Epithelial cell of esophagus (primary cell): Measurements from ENCODE around the gene SNCAIP.

ENCODE experiments used
- DNase-seq: peaks from one replicate; pipeline ENCODE4 v3.0.0; 2010; ENCODE audit warnings: low read depth
- H3K4me3 ChIP-seq: 2 replicates; pipeline ENCODE4 v1.5.1; 2011; ENCODE audit warnings: mild to moderate bottlenecking, low read length, control low read depth
- TF ChIP-seq, protein P1 (sequence below): IDR thresholded peaks from 2 replicates; pipeline ENCODE4 v1.5.1; 2011; ENCODE audit warnings: low read depth, mild to moderate bottlenecking, low read length, control low read depth, inconsistent platforms; ENCODE audit not compliant: insufficient read depth; ENCODE audit errors: missing control alignments

The SNCAIP gene

DNA sequence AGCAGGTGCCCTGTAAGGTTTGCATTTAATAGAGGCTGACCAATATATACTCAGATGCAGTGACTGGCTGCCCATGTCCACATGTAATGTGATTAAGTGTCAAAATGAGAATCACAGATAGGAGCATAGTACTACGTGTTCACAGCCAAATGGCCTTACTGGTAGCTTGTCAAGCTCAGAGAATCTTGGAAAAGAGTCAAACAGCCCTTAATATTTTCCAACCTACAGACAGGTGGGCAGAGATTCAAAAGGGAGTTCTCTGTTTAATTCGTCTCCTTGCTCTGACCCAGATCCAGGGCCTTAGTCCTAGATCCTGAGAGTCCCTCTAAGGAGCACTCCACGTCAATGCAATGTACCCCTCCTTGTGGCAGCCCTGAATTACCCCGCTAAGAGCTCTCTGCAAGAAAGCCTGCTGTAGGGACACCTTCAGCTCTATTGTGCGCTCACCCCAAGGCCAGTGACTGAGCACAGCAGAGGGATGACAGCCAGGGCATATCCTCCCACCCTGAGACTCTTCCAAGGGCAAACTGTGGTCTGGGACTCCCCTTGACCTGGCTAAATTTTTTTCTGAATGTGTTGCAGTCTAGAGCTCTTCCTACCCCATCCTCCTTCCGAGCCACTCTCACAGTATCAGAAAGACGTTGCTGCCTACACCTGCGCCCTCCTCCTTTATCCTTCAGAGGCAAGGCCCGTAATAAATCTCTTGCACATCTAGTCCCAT lies 159.2 kb downstream of the SNCAIP start:
- TF ChIP-seq, protein P1, sequence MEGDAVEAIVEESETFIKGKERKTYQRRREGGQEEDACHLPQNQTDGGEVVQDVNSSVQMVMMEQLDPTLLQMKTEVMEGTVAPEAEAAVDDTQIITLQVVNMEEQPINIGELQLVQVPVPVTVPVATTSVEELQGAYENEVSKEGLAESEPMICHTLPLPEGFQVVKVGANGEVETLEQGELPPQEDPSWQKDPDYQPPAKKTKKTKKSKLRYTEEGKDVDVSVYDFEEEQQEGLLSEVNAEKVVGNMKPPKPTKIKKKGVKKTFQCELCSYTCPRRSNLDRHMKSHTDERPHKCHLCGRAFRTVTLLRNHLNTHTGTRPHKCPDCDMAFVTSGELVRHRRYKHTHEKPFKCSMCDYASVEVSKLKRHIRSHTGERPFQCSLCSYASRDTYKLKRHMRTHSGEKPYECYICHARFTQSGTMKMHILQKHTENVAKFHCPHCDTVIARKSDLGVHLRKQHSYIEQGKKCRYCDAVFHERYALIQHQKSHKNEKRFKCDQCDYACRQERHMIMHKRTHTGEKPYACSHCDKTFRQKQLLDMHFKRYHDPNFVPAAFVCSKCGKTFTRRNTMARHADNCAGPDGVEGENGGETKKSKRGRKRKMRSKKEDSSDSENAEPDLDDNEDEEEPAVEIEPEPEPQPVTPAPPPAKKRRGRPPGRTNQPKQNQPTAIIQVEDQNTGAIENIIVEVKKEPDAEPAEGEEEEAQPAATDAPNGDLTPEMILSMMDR: no peak
- no peak for DNase-seq
- no peak overlapping the region for H3K4me3 ChIP-seq

DNA sequence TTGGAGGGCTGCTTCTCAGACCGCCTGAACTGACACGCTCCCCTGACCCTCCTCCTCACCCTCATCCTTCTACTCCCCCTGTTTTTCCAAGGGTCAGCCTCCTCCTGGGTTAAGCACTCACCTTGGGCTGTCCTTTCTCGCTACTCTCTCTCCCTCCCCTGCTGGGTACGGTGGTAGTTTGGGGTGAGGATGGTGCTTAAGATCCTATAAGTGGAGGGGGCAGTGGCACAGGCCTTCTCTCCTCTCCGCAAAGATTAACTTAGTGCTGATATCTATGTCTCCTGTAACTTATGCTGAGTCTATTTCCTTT lies 159.7 kb downstream of the SNCAIP start:
- TF ChIP-seq, protein P1: no peak
- no peak overlapping the region for H3K4me3 ChIP-seq
- no peak for DNase-seq

DNA sequence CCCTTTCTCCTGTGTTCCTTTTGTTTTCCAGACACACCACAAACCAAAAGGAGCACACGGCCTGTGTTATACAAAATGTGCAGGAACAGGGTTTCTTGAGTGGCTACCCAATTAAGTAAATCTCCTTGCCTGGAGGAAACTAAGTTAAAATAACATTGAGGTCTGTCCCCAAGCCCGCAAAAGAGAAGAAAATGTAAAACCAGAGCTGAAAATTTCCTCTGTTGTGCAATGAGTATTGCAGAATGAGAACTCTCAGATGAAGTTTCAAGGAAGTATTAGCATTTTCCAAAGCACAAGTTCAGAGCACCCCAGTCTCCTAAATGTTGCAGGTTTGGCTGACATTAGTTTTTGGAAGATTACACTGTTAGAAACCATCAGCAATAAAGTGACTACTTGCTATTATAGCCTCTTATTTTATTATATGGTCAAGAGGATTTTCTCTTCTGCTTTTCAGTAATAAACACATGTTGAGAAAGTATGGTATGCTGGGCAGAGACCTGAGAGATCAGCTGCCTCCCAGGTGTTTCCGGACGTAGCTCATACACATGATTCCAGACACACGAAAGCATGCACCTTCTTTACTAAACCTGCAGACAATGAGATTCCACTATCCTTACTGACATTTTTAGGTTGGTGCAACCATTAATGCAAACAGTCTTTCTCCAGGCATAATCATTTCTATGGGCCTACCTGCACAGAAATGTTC lies 161.3 kb downstream of the SNCAIP start:
- TF ChIP-seq, protein P1: no peak
- no peak overlapping the region for H3K4me3 ChIP-seq
- DNase-seq: no peak

DNA sequence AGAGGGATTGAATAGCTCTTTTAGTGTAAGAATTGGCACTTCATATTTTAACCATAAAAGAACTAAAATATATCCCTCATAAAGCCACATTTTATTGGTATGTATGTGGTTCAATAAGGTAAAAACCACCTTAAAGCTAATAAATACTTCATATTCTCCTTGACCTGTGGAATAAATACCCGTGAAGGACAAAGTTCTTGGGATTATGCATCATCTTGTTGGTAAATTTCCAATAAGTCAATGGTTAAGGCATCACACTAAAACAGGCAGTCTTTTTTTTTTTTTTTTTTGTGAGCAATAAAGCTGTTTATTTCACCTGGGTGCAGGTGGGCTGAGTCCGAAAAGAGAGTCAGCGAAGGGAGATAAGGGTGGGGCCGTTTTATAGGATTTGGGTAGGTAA lies 161.9 kb downstream of the SNCAIP start:
- H3K4me3 ChIP-seq: no peak overlapping the region
- DNase-seq: no peak
- TF ChIP-seq, protein P1: no peak

DNA sequence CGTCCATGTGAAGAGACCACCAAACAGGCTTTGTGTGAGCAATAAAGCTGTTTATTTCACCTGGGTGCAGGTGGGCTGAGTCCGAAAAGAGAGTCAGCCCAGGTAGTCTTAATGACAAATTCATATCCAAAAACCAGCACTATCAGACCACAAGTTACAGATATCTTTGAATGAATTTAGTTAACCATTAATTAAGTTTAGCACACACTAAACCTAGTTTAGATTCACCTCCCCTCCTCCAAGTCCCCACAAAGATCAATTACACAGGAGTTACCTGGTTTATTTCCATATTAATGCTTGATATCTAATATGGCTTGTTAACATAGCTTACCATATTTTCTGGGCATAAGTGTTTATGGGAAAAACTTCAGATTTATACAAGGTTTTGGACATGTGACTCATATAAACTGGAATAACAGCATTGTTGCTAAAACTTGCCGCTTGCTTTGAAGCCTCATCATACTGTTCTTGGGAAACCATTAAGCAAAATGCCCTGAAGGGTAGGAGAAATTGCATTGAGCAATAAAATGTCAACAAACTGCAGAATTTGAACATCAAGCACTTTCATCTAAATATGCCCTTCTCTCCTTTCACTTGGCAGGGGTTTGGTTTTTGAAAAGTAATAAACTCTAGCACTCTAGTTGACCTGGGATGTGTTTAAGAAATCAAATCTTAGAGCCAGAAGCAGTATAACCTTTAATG lies 166.9 kb downstream of the SNCAIP start:
- no peak overlapping the region for H3K4me3 ChIP-seq
- TF ChIP-seq, protein P1: no peak
- DNase-seq: peak; percentile 96

DNA sequence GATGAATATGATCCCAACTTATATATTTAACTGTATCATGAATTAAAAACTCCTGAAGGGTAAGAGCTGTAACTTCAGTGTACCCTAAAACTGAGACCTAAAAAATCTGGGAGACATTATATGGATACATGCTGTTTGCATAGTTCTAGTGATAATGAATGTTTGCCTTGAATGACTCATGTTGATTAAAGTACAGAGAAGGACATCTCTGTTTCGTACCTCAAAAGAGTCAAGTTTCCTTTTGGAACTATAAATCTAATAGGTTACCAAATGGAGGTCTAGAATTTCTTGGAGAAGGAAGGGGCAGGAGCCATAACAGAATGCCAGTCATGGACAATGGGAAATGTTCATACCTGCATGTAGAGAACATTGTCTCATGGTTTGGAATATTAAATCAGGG lies 168.1 kb downstream of the SNCAIP start:
- TF ChIP-seq, protein P1: no peak
- H3K4me3 ChIP-seq: no peak overlapping the region
- DNase-seq: peak; percentile 14
